ENCODE measurements around the gene SLC4A5.
A peak's percentile ranks its signal among the peaks of the same experiment; 100 is the strongest.
"Not testable (repeated sequence)": the region's sequence is repeated elsewhere in the genome, so short reads cannot be mapped to it uniquely, and the experiment has no call there.

Gene SLC4A5

DNA sequence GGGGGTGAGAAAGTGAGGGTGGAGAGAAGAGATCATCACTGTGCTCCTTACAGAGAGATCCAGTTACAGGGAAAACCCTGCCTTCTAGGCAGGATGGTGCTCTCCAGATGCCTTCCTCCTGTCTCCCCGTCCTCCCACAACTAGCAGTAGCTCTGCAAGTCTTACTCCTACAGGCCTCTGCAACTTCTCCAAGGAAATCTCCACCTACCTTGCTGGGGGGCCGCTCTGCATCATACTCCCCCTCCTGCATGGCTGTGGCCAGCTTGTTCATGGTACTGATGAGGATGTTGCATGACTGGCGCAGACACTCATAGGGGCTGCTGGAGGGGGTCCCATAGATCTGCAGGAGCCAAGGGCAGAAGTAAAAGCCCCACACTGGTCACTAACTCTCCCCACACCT is 22.8 kb upstream of the SLC4A5 start:
- DNase-seq, result no peak

- DNase-seq, result no peak
Observed at GRCh38 chr2:74364533-74365505, 21.6 kb upstream of the SLC4A5 start.

DNA sequence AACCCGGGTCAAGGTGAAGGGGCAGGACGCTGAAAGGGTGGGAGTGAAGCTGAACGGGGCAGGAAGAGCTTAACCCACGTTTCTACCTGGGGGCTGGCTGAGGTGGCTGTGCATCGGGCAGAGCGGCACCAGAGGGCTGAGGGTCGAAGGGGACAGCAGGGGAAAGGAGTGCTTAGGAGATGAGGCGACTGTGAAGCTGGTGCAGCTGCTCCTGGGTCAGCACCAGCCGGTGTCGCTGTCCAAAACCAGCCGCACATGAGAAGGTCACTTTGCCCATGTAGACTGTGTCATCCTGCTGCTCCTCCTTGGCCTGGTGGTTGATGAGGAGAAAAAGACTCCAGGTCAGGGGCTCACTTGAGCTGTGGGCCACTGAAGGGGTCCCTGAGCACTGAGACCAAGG is 18.1 kb upstream of the SLC4A5 start:
- DNase-seq, result no peak

DNA sequence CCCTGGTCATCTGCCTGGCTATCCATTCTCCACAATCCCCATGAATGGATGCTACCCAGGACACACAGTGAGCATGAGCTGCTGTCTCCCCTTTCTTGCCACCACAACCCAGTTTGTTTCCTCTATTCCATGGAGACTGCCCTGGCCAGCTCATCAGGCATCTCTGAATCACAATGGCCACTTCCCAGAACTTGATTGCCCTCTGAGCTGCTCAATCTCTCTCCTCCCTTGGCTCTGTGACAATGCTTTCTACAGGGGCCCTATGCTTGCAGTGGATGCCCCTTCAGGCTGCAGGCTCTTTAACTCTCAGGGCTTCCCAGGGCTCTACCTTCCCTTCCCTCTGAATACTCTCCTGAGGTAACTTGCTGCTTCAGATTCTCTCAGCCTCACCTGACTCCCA is 14.4 kb upstream of the SLC4A5 start:
- no peak for DNase-seq

GRCh38 chr2:74349889-74350288 is 6.7 kb upstream of the SLC4A5 start:
- DNase-seq, result no peak

DNA sequence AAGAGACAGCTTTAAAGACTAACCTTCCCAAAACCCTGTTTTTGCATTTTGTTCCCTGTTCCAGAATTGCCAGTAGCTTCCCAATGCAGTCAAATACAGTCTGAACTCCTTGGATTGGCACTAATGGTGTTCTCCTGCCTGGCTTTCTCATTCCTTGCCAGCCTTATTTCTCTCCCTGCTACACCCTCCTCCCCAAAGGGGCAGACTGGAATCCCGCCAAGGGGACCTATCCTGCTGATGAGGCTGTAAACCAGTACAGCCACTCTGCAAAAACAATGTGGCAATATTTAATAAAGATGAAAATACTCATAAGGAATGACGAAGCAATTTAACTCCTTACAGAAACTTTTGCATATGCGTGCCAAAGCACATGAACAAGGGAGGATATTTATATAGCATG is 4.5 kb upstream of the SLC4A5 start:
- DNase-seq, result no peak

GRCh38 chr2:74347303-74347702 is 4.1 kb upstream of the SLC4A5 start:
- no peak for DNase-seq

- no peak for DNase-seq
Observed at GRCh38 chr2:74345272-74345943, 2.2 kb upstream of the SLC4A5 start.

DNA sequence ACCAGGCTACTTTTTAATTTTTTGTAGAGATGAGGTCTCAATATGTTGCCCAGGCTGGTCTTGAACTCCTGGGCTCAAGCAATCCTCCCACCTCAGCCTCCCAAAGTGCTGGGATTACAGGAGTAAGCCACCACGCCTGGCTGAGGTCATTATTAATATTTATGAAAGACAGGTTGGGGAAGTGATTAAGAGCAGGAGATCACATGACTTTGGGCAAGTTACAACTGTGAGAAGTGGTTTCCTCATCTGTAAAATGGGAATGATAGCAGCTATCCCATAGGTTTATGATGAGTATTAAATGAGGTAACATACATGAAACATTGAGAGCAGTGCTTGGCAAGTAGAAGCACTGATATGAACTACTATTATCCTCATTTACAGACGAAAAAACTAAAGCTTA is 7.0 kb downstream of the SLC4A5 start:
- DNase-seq, result not testable (repeated sequence)

DNA sequence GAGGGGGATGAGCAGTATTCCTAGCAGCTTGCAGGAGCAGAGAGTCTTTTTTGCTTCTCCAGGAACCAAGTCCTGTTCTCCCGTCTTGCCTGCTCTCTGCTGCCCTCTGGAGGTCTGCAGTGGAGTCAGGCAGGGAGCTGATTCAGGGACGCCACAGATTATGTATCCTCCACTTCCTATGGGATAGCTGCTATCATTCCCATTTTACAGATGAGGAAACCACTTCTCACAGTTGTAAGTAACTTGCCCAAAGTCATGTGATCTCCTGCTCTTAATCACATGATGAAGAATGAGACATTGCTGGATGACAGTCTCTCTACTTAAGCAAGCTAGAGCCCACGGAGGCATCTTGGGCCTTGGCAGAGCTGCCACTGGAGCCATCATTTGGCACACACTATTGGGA is 8.3 kb downstream of the SLC4A5 start:
- peak; percentile 69 for DNase-seq

DNA sequence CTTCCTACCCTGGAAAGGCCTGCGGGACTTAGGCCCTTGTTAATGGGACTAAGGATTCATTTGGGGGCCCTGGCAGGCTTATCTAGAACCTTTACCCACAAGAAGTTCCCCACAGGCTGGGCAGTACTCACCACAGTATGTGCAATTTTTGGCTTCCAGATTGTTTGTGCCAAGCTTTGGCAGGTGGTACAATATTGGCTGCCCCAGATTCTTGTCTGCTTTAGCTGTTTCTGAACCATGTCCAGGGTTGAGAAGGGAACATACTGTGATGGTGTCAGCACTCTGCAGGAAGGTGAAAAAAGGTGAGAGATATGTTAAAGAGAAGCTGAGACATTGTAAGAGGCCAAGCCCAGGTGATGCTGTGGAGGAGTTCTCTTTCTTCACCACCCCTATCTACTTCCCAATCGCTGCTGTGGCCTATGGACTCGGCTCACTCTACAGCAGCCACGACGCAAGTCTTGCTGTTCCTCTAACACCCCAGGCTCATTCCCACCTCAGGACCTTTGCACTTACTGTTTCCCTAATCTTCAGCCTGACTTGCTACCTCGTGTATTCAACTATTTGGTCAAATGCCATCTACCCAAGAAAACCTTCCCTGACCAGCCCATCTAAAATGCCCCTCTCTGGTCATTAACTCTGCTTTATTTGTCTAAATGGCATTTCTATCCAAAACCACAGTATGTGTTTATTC is 9.2 kb downstream of the SLC4A5 start:
- no peak for DNase-seq

- peak; percentile 18 for DNase-seq
Observed at GRCh38 chr2:74333175-74333574, 10.0 kb downstream of the SLC4A5 start.

DNA sequence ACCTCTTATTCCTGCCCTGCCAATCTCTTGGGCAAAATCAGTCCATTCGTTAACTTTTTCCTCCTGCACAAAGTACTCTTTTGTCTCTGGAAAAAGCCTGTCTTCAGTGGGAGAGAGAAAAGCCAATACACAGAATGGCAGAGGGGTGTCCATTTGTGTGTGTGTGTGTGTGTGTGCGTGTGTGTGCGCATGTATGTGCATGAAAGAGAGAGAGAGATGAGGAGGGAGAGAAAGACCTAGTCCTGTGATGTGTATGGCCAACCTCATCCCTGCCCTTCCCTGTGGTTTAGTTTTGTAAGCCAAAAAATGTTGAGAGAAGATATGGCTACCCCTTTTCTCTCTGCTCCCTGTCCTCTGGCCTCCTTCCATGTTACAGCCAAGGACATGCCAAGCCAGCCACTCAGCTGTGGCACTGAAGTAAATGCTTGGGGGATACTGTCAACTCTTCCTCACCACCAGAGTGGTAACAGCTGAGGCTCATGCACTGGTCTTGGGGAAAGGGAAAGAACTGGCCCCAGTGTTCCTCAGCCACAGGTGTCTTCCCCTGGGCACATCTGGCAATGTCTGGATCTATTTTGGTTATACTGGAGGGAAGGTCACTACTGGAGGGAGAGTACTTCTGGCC is 10.6 kb downstream of the SLC4A5 start:
- no peak for DNase-seq

- no peak for DNase-seq
Observed at GRCh38 chr2:74328573-74328972, 14.6 kb downstream of the SLC4A5 start.

- no peak for DNase-seq
Observed at GRCh38 chr2:74328074-74328473, 15.1 kb downstream of the SLC4A5 start.

GRCh38 chr2:74327627-74328026 is 15.6 kb downstream of the SLC4A5 start:
- DNase-seq, result no peak

- no peak for DNase-seq
Observed at GRCh38 chr2:74327199-74327598, 16.0 kb downstream of the SLC4A5 start.

DNA sequence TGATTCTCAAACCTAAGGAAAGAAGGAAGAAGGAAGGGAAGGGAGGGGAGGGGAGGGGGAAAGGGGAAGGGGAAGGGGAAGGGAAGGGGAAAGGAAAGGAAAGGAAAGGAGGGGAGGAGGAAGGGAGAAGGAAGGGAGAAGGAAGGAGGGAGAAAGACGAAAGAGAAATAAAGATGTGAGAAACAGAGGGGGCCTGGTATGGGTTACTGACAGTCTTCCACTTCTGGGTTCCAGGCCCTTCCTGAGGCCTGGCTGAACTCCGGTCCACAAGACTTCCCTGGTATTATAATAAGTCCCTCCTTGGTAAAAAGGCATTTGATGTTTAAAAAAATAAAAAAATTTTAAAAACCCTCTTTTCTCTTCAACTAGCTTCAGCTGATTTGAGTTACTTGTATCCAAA is 17.4 kb downstream of the SLC4A5 start:
- DNase-seq, result no peak

DNA sequence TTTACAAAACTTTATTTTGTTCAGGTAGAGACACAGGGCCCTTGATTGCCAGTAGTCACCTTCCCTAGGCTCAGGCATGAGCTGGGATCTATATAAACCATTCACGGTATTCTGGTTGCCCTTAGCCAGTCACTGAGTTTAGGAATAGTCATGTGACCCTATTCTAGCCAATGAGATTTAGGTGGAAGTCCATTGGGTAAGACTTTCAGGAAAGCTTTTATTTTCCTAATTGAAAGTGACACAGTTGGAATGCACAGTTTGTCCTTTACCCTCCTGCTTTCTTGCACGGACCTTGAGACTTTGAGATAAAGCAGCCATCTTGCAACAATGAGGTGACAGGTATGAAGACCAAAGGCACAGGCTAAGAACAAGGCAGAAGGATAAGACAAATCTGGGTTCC is 21.5 kb downstream of the SLC4A5 start:
- no peak for DNase-seq

DNA sequence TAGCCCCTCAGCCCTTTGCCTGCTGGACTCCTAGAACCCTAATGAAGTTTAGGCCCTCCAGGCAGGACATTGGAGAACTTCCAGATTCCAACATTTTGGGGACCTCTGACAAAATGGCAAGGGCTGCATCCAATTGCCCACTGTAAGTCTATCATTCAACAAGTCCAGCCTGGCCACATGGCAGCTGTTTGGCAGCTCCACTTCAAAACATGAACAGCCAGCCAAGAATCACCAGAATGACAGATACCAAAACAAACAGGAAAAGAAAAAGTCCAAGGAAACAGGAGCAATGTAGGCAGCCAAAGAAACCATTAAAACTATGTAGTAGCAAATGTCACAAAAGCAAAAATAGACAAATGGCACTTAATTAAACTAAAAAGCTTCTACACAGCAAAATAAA is 25.5 kb downstream of the SLC4A5 start:
- no peak for DNase-seq

DNA sequence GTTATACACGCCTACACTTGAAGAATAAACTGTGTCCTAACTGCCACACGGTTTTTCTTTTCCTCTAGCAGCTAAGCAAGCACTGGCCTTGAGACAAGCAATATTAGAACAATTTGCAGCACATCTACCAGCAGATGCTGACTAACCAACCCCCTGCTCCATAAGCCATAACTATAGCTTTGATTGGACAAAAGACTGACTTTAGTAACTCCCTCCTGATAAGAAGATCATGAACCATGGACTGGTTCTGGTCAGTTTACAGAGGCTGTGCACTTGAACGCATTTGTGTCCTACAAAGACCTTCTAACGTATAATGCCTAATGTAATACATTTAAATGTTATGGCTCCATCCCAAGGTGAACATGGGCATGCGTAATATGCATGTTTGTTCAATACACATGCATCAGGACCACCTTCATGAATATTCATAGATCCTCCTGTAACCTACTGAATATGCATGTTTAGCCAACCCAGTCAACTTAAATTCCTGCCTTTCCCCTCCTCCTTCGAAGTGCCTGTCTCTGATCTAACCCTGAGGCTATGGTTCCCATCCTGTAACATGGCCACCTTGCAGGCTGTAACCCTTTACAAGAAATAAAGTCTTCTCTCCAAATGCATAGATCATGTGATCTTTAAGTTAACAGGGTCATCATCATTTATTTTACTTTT is 26.5 kb downstream of the SLC4A5 start:
- no peak for DNase-seq

GRCh38 chr2:74314107-74314506 is 29.1 kb downstream of the SLC4A5 start:
- DNase-seq, result no peak

- no peak for DNase-seq
Observed at GRCh38 chr2:74313497-74313896, 29.7 kb downstream of the SLC4A5 start.
